GM18873 (cell line): ENCODE results near the gene PACSIN1.

Experiments used
- ATAC-seq: cut with Tn5 transposase; IDR thresholded peaks from one replicate; pipeline ENCODE4 v1.9.1; 2021; ENCODE audit warnings: mild to moderate bottlenecking, moderate library complexity, moderate number of reproducible peaks; ENCODE audit not compliant: unreplicated experiment, low FRiP score

Gene PACSIN1

GRCh38 chr6:34512738-34513115 is 46.9 kb downstream of the PACSIN1 start:
- ATAC-seq, result no peak

GRCh38 chr6:34513646-34514045 is 47.8 kb downstream of the PACSIN1 start:
- no peak for ATAC-seq

DNA sequence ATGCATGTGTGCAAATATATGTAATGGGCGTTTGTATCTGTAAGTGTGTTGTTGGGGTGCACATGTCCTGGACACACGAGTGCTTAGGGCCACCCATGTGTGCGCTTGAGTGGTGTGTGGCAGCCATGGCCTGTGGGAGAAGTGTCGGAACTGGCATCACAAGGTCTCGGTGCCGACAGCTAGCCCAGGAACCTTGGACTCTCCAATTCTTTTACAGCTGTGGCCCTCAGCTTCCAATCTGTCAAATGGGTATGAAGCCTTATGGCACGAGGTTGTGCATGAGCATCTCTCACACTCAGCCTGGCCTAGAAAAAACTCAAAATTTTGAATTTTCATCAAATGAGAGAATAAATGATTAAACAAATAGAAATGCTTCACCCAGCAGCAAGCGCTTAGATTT is 48.2 kb downstream of the PACSIN1 start:
- no peak for ATAC-seq

GRCh38 chr6:34514593-34515472 is 49.0 kb downstream of the PACSIN1 start:
- ATAC-seq, result no peak

GRCh38 chr6:34515473-34516387 is 49.9 kb downstream of the PACSIN1 start:
- no peak for ATAC-seq

DNA sequence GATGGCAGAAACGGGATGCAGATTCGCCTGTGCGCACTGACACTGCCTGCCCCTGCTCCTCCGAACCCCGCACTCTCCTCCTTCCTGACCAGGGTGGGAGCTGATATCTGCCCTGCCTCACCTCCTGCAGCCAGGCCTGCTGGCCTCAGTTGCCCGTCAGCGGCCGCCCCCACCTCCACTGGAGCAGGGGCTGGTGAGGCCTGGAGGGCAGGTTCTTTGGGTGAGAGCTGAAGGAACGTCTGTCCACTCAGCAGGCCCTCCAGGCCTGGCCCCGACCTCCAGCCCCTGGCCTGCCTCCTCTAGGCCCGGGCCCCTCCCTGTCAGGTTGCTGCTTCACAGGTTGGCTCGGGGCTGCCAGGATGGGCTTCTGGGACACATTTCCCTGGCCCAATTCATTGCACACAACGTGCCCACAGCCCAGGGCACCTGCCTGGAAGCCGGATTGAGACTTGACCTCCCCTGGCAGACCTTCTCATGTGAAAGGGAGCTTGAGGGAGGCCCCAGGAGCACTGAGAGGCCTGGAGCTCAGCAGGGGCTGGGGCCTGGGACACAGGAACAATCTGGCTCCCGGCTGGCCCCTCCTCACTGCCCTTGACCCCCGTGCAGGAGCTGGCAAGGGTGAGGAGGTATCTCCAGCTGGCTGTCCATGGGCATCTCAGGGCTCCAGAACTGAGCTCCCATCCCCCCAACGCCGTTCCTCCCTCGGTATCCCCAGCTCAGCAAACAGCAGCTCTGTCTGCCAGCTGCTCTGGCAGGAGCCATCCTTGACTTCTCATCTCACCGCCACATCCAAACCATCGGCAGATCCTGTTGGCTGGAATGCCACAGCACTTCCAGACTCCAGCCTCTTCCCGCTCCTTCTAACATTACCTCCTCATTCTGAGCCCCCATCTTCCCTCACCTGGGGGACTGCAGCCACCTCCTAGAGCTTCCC is 50.8 kb downstream of the PACSIN1 start:
- no peak for ATAC-seq

GRCh38 chr6:34517461-34517881 is 51.6 kb downstream of the PACSIN1 start:
- no peak for ATAC-seq

- ATAC-seq, result no peak
Measured at GRCh38 chr6:34517966-34518365, 52.1 kb downstream of the PACSIN1 start.

- no peak for ATAC-seq
Measured at GRCh38 chr6:34518669-34519365, 52.9 kb downstream of the PACSIN1 start.

DNA sequence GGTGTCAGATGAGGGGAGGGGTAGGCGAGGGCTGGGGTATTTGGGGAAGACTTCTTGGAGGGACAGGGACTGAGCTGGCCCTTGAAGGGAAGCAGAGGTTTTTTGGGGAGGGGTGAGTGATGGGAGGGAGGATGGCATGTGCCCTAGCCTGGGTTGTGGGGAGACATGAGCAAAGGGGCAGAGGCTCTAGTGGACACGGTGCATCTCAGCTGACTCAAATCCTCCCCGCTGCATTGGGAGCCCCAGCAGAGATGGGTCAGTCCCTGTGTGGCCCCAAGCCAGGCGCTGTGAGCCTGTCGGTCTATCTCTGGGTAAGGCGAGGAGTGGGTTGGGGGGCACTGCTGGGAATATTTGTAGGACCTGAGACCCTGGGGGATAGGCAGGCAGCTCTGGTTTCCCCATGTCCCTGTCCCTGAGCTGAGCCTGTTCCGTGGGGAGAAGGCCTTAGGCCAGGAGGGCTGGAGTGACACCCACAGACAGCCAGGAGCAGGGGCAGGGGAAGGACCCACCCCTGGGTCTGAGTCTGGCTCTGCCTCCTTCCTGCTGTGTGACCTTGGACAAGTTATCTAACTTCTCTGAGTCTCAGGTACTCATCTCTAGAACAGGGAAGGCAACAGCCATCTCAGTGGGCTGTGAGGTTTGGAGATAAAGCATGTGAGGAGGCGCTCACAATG is 54.2 kb downstream of the PACSIN1 start:
- ATAC-seq, result no peak

DNA sequence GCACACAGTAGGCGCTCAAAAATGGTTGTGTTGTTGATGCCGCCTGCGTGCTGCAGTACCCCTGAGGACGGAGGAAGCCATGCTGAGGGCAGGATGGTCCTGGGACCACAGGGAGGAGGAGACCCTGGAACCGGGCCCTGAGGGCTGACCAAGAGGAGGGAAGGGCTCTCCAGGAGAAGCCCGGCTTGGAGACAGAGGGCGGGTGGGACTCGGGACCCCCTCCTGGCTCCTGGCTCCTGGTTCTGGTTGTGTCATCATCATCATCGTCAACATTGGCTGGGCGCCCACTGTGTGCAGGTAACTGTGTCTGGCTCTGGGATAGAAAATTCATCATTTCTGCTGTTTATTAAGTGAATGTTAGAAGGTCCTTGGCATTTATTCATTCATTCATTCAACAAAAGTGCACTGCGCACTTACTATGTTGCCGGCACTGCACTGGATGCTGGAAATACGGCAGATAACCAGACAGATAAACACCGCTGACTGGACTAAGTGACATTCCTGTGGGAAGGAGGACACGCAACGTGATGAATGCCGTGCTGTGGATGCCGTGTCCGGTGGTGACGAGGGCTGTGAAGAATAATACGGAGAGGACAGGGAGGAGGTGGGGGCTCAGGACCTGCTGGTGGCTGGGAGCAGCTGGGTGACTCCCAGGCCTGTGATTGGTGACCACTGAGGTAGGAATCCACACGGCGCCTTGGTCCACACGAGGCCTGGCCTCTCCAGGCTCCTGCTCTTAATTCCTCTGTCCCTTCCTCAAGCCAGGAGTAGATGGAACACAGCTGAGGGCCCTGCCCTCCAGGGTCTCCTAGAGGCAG is 55.0 kb downstream of the PACSIN1 start:
- ATAC-seq, result no peak

DNA sequence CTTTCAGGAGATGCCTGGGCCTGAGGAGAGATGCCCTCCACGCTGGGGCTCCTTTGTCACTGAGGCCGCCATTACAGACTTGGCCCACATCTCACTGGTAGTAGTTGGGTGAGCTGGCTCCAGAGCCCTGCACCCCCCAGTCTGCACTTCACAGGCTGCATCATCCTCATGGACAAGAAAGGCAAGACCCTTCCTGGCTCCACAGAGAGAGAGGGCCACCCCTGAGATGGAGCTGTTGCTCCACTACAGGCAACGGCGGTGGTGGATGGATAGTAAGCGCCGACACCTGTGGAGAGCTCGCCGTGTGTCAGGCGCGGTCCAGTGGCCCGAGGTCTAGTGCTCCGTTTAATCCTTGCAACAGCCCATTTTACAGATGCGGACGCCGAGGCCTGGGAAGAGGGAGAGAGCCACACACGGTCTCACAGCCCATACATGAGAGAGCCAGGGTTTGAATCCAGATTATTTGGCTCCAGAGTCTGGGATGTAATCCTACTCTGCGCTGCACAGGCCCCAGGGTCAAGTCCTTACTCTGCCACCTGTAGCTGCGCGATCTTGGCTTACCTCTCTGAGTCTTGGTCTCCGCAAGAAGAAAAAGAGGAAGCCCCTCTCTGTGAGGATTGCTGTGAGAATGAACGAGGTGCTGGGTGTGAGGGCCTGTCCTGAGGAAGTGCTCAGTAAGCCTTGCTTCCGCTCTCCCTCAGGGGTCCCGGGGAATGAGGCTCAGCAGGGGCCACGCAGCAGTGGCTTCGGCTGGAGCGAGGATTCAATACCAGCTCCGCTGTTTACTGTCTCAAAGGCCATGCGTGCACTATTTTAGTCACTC is 55.8 kb downstream of the PACSIN1 start:
- ATAC-seq, result no peak

- ATAC-seq, result no peak
Measured at GRCh38 chr6:34522761-34523160, 56.9 kb downstream of the PACSIN1 start.

- ATAC-seq, result no peak
Measured at GRCh38 chr6:34523441-34524206, 57.7 kb downstream of the PACSIN1 start.

- no peak for ATAC-seq
Measured at GRCh38 chr6:34524499-34524898, 58.6 kb downstream of the PACSIN1 start.

DNA sequence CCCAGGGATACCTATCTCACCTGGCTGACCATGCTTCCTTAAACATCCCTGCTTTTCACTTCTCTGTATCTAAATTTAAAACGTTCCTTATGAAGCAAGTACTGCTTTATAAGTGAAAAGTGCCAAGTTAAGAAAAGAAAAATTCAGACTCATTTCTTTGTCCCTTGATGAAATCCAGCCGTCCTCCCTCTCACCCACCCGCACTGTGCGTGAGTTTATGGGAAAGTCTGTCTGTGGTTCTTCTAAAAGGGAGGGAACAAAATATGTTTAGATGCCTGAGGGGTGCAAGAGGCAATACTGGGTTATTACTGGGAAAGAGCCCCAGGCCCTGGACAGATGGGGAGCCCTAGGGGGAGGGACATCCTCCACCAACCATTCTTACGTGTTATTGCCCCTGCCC is 59.1 kb downstream of the PACSIN1 start:
- no peak for ATAC-seq
